ENCODE measurements around the gene DDC. TPM values are rescaled to one million over a fixed set of nuclear protein-coding genes. Genes with fewer than 3 reads are reported as not detected.
A peak's percentile ranks its signal among the peaks of the same experiment; 100 is the strongest.

The DDC gene
- total RNA-seq, 1 donor from 2014 or later = not detected

- CTCF ChIA-PET = interaction anchor here (0.6 to 2.7 kb wide), 4 partner anchors 264 to 898 kb away, joined by 3 to 17 read pairs (median 10); no protein-coding TSS in a partner anchor
- Mint-ChIP-seq H3K27me3 (no peaks in the 10 kb centered on the region), H3K36me3 (ENCODE audit: low read depth) (no peaks in the 10 kb centered on the region), H3K4me3 (no peak overlapping the region), H3K4me1 (peaks cover 8% of the 10 kb centered on the region), H3K27ac (no peak overlapping the region), H3K9me3 (no peaks in the 10 kb centered on the region)
- POLR2A ChIA-PET = no interaction called here
- TF ChIP-seq, protein P1, sequence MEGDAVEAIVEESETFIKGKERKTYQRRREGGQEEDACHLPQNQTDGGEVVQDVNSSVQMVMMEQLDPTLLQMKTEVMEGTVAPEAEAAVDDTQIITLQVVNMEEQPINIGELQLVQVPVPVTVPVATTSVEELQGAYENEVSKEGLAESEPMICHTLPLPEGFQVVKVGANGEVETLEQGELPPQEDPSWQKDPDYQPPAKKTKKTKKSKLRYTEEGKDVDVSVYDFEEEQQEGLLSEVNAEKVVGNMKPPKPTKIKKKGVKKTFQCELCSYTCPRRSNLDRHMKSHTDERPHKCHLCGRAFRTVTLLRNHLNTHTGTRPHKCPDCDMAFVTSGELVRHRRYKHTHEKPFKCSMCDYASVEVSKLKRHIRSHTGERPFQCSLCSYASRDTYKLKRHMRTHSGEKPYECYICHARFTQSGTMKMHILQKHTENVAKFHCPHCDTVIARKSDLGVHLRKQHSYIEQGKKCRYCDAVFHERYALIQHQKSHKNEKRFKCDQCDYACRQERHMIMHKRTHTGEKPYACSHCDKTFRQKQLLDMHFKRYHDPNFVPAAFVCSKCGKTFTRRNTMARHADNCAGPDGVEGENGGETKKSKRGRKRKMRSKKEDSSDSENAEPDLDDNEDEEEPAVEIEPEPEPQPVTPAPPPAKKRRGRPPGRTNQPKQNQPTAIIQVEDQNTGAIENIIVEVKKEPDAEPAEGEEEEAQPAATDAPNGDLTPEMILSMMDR (IDR thresholded peaks at IDR 0.05) = no peak
- DNase-seq (no peak), ATAC-seq (ENCODE audit: low read depth) (no peak)
- intact Hi-C loops (cut with micrococcal nuclease) = loop anchor here (2.0 kb wide), 1 partner anchor 598 kb away; no protein-coding TSS in a partner anchor
Measured at GRCh38 chr7:50469181-50469580, 96.0 kb downstream of the DDC start.

DNA sequence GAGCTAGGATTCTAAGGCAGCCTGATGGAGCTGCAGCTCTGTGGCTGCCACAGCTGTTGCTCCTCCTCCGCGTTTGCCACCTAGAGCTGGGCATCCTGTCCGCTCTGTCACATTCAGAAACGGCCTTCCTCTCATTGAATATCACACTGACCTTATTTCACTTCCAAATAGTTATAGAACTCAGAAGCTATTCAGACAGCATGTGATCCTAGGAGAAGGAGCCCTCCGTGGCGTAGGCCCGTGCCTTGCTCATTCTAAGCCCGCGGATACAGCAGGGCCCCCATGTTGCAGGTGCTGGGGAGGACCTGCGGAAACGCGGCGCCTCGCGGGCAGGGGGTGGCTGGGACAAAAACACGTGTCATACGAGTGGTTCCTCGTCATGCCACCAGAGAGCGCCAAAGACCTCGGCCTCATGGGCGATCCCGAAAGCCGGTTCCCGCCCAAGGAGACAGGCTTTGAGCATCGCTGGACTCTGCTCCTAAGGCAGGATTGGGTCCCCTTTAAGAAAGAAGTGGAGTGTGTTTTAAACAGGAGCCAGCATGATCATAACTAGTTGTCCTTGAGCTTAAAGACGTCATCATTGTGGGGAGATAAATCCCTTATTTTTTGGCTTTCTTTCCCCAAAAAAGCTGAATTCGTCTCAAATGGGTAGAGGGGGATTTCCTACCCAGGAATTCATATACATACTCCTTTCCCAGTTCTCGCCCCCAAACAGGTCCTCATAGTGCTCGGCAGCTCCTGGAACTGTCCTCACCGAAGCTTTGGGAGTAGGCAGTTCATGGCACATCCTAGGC lies 97.2 kb downstream of the DDC start:
- POLR2A ChIA-PET = no interaction called here
- Mint-ChIP-seq H3K27ac (no peak overlapping the region), H3K36me3 (ENCODE audit: low read depth) (no peaks in the 10 kb centered on the region), H3K4me1 (peaks cover 8% of the 10 kb centered on the region), H3K4me3 (peak overlapping the region; percentile 45), H3K27me3 (no peaks in the 10 kb centered on the region), H3K9me3 (no peaks in the 10 kb centered on the region)
- peak; percentile 93 for ATAC-seq (ENCODE audit: low read depth)
- TF ChIP-seq, protein P1 (IDR thresholded peaks at IDR 0.05) = peak; percentile 43
- DNase-seq = peak; percentile 61
- CTCF ChIA-PET = interaction anchor here (0.7 to 2.7 kb wide), 15 partner anchors 10 to 899 kb away, joined by 3 to 18 read pairs (median 5); partner anchors contain the start of genes FIGNL1 and ZPBP
- intact Hi-C loops (cut with micrococcal nuclease) = loop anchor here (1.0 to 2.0 kb wide), 6 partner anchors 165 to 694 kb away; no protein-coding TSS in a partner anchor

DNA sequence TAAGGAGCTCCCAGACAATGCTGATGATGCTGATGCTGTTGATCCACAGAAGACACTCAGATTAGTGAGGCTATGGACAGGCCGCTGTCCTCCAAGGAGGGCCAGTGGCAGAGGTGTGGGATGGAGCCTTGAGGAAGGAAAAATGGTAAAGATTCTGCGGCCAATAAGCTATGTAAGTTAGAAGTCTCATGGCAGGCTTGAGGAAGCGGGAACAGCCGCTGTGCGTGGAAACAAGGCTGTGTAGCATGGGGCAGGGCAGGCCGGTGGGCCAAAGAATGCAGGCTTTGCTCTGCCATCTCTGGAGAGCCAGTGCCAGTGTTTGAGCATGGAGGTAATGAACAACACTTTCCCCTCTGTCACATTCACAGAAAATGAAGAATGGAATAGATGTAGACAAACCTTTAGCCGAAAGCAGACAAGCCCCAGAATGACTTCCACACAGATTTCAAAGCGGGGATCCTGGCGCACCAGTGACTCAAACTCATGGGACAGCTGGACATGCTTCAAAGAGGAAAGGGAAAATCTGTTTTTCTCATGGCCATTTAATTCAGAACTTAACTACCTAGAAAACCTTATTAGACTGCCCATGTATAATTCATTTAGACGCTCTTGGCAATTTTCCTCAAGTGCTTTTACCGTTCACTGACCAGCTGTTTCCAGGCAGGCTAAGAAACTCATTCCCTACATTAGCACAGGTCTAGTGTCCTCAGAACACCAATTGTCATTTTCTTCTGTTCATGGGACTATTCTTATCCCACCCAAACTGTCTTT lies 98.2 kb downstream of the DDC start:
- Mint-ChIP-seq H3K4me3 (no peak overlapping the region), H3K27ac (no peak overlapping the region)

DNA sequence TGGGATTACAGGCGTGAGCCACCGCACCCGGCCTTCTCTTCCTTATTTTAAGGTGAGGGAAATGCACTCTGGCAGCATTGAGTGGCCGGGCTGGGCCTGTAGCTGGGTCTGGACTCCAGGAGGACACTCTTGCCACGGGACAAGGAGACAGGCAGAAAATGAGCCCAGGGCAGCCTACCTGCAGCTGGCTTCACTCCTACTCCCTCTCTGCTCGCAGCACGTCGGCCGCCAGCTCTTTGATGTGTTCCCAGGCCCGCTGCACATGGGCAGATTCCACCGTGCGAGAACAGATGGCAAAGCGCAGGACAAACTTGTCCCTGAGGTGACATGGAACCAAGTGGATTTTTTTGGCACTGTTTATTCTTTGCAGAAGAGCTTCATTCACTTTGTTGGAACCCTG lies 102.2 kb downstream of the DDC start:
- ChIA-PET POLR2A (interaction anchor here (1.0 kb wide), 1 partner anchor 52 kb away, joined by 3 read pairs; no protein-coding TSS in a partner anchor), CTCF (no interaction called here)
- Mint-ChIP-seq H3K4me1 (peaks cover 4% of the 10 kb centered on the region), H3K9me3 (no peaks in the 10 kb centered on the region), H3K36me3 (ENCODE audit: low read depth) (no peaks in the 10 kb centered on the region), H3K4me3 (no peak overlapping the region), H3K27me3 (no peaks in the 10 kb centered on the region), H3K27ac (no peak overlapping the region)
- no peak for ATAC-seq (ENCODE audit: low read depth)
- intact Hi-C loops (cut with micrococcal nuclease) = no loop called here
- TF ChIP-seq, protein P1 (IDR thresholded peaks at IDR 0.05) = no peak
- no peak for DNase-seq

More for the DNA sequence above, 98.2 kb downstream of the DDC start:
- no peak for DNase-seq
- Mint-ChIP-seq H3K4me1 (peaks cover 8% of the 10 kb centered on the region), H3K9me3 (no peaks in the 10 kb centered on the region), H3K36me3 (ENCODE audit: low read depth) (no peaks in the 10 kb centered on the region), H3K27me3 (no peaks in the 10 kb centered on the region)
- TF ChIP-seq, protein P1 (IDR thresholded peaks at IDR 0.05) = no peak
- ChIA-PET POLR2A (no interaction called here), CTCF (interaction anchor here (1.2 to 2.7 kb wide), 10 partner anchors 8 to 694 kb away, joined by 3 to 18 read pairs (median 5); no protein-coding TSS in a partner anchor)
- ATAC-seq (ENCODE audit: low read depth) = no peak
- intact Hi-C loops (cut with micrococcal nuclease) = no loop called here

- no peak for DNase-seq
- TF ChIP-seq, protein P1 (IDR thresholded peaks at IDR 0.05) = no peak
- Mint-ChIP-seq H3K36me3 (ENCODE audit: low read depth) (no peaks in the 10 kb centered on the region), H3K27me3 (no peaks in the 10 kb centered on the region), H3K9me3 (no peaks in the 10 kb centered on the region), H3K4me1 (no peaks in the 10 kb centered on the region), H3K4me3 (no peak overlapping the region), H3K27ac (no peak overlapping the region)
- CTCF ChIA-PET = no interaction called here
- intact Hi-C loops (cut with micrococcal nuclease) = no loop called here
- ATAC-seq (ENCODE audit: low read depth) = no peak
- POLR2A ChIA-PET = interaction anchor here (0.7 to 1.0 kb wide), 2 partner anchors 51 to 257 kb away, joined by 3 to 4 read pairs; no protein-coding TSS in a partner anchor
Measured at GRCh38 chr7:50462361-50462760, 102.8 kb downstream of the DDC start.

Data from activated B cell treated with CpG ODN at 0.5 μM for 24 hours (primary cell).